Measurements from ENCODE around the gene NOX3. TPM values are rescaled to one million over a fixed set of nuclear protein-coding genes. Genes with fewer than 3 reads are reported as not detected.

The NOX3 gene
- total and polyA plus RNA-seq, 2 donors (not counting 1 experiment from before 2014, with no cell fraction given), result not detected

GRCh38 chr6:155349129-155349528, 106.5 kb downstream of the NOX3 start:
- H3K9ac ChIP-seq (ENCODE audit: low read length), result no peak overlapping the region
- H3K79me2 ChIP-seq (ENCODE audit: control insufficient read depth, insufficient read depth, low read length), result no peaks in the 10 kb centered on the region
- H3K4me2 ChIP-seq (replicated peaks; ENCODE audit: low read depth, low read length, poor library complexity, severe bottlenecking), result no peak overlapping the region
- H3K27ac ChIP-seq (ENCODE audit: low read length in 2 of 2), result no peak overlapping the region
- H3K4me3 ChIP-seq (ENCODE audit: control extremely low read depth in 1 of 5, extremely low read depth in 1 of 5, insufficient read depth in 1 of 5, low read depth in 2 of 5, low read length in 4 of 5), result no peak overlapping the region
- peaks cover 0 to 30% (median 19%) of the 10 kb centered on the region in 3 donors for H3K9me3 ChIP-seq (ENCODE audit: control extremely low read depth in 1 of 3, control insufficient read depth in 2 of 3, insufficient read depth in 1 of 3, low read length in 2 of 3)
- no peaks in the 10 kb centered on the region for H4K20me1 ChIP-seq (ENCODE audit: control insufficient read depth, insufficient read depth, low read length, poor library complexity, severe bottlenecking)
- no peaks in the 10 kb centered on the region for H3K27me3 ChIP-seq (replicated peaks in 1 of 4; ENCODE audit: control extremely low read depth in 1 of 4, control insufficient read depth in 3 of 4, insufficient read depth in 4 of 4, low read length in 3 of 4)
- WGBS (ENCODE audit: insufficient coverage), result 100% methylated on average over 2 of the region's 2 CpGs
- intact Hi-C loops (cut with micrococcal nuclease), result no loop called here
- H3K4me1 Mint-ChIP-seq, result peaks cover 19% of the 10 kb centered on the region
- H3K27me3 Mint-ChIP-seq, result no peaks in the 10 kb centered on the region
- CTCF ChIA-PET, result no interaction called here
- H3K4me3 Mint-ChIP-seq, result no peak overlapping the region
- DNase-seq (no peak), ATAC-seq (ENCODE audit: low read depth) (no peak)
- H3K4me1 ChIP-seq (ENCODE audit: control insufficient read depth in 2 of 2, insufficient read depth in 2 of 2, low read length in 2 of 2), result peaks cover 2 to 14% of the 10 kb centered on the region in 2 donors
- no peak for TF ChIP-seq CTCF (IDR thresholded peaks at IDR 0.05)
- no peak for TF ChIP-seq EZH2 (IDR thresholded peaks at IDR 0.05; ENCODE audit: borderline replicate concordance, insufficient read depth, low read depth, low read length, poor library complexity, severe bottlenecking)
- H3K36me3 ChIP-seq (replicated peaks in 1 of 2; ENCODE audit: control extremely low read depth in 1 of 2, control insufficient read depth in 1 of 2, extremely low read depth in 1 of 2, insufficient read depth in 2 of 2, low read length in 1 of 2), result no peaks in the 10 kb centered on the region
- no peak overlapping the region for H2AFZ ChIP-seq (ENCODE audit: insufficient read depth, low read depth, low read length, poor library complexity, severe bottlenecking)
- H3K9me3 Mint-ChIP-seq (ENCODE audit: insufficient read depth), result peaks cover 15% of the 10 kb centered on the region
- H3K27ac Mint-ChIP-seq, result no peak overlapping the region
- POLR2A ChIA-PET, result no interaction called here

DNA sequence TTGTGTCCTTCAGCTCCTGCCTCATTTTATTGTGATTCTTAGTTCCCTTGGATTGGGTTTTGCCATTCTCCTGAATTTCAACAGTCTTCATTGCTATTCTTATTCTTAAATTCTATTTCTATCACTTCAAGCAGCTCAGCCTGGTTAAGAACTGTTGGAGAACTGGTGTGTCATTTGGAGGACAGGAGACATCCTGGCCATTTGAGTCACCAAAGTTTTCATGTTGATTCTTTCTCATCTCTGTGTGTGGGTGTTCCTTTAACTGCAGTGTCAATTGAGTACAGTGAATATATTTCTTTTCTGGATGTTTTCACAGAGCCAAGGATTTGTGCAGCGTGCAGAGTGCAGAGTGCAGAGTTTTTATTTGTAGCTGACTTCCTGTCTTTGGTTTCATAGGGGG, 107.8 kb downstream of the NOX3 start:
- no peaks in the 10 kb centered on the region for H3K36me3 ChIP-seq (replicated peaks in 1 of 2; ENCODE audit: control extremely low read depth in 1 of 2, control insufficient read depth in 1 of 2, extremely low read depth in 1 of 2, insufficient read depth in 2 of 2, low read length in 1 of 2)
- no peak overlapping the region for H3K9ac ChIP-seq (ENCODE audit: low read length)
- Mint-ChIP-seq H3K9me3 (ENCODE audit: insufficient read depth) (peaks cover 12% of the 10 kb centered on the region), H3K27me3 (no peaks in the 10 kb centered on the region), H3K27ac (no peak overlapping the region), H3K4me1 (peaks cover 19% of the 10 kb centered on the region), H3K4me3 (no peak overlapping the region)
- H3K9me3 ChIP-seq (ENCODE audit: control extremely low read depth in 1 of 3, control insufficient read depth in 2 of 3, insufficient read depth in 1 of 3, low read length in 2 of 3), result peaks cover 0 to 23% (median 8%) of the 10 kb centered on the region in 3 donors
- no peak overlapping the region for H3K4me2 ChIP-seq (replicated peaks; ENCODE audit: low read depth, low read length, poor library complexity, severe bottlenecking)
- ATAC-seq (ENCODE audit: low read depth) (no peak), DNase-seq (no peak)
- H3K27ac ChIP-seq (ENCODE audit: low read length in 2 of 2), result no peak overlapping the region
- POLR2A ChIA-PET, result no interaction called here
- peaks cover 2 to 14% of the 10 kb centered on the region in 2 donors for H3K4me1 ChIP-seq (ENCODE audit: control insufficient read depth in 2 of 2, insufficient read depth in 2 of 2, low read length in 2 of 2)
- TF ChIP-seq EZH2 (IDR thresholded peaks at IDR 0.05; ENCODE audit: borderline replicate concordance, insufficient read depth, low read depth, low read length, poor library complexity, severe bottlenecking), result no peak
- TF ChIP-seq CTCF (IDR thresholded peaks at IDR 0.05), result no peak
- WGBS (ENCODE audit: insufficient coverage), result 100% methylated on average over 1 of the region's 1 CpG
- H3K4me3 ChIP-seq (ENCODE audit: control extremely low read depth in 1 of 5, extremely low read depth in 1 of 5, insufficient read depth in 1 of 5, low read depth in 2 of 5, low read length in 4 of 5), result no peak overlapping the region
- no peaks in the 10 kb centered on the region for H3K79me2 ChIP-seq (ENCODE audit: control insufficient read depth, insufficient read depth, low read length)
- CTCF ChIA-PET, result no interaction called here
- H3K27me3 ChIP-seq (replicated peaks in 1 of 4; ENCODE audit: control extremely low read depth in 1 of 4, control insufficient read depth in 3 of 4, insufficient read depth in 4 of 4, low read length in 3 of 4), result no peaks in the 10 kb centered on the region
- no peaks in the 10 kb centered on the region for H4K20me1 ChIP-seq (ENCODE audit: control insufficient read depth, insufficient read depth, low read length, poor library complexity, severe bottlenecking)
- H2AFZ ChIP-seq (ENCODE audit: insufficient read depth, low read depth, low read length, poor library complexity, severe bottlenecking), result no peak overlapping the region
- intact Hi-C loops (cut with micrococcal nuclease), result no loop called here

All from B cell (primary cell).